ENCODE data around the gene UBE2J2.
A peak's percentile ranks its signal among the peaks of the same experiment; 100 is the strongest.

DNA sequence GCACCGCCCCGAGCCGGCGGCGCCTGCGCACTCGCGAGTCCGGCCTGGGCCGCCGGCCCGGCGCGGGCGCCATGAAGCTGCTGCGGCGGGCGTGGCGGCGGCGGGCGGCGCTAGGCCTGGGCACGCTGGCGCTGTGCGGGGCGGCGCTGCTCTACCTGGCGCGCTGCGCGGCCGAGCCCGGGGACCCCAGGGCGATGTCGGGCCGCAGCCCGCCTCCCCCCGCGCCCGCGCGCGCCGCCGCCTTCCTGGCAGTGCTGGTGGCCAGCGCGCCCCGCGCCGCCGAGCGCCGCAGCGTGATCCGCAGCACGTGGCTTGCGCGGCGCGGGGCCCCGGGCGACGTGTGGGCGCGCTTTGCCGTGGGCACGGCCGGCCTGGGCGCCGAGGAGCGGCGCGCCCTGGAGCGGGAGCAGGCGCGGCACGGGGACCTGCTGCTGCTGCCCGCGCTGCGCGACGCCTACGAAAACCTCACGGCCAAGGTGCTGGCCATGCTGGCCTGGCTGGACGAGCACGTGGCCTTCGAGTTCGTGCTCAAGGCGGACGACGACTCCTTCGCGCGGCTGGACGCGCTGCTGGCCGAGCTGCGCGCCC, 41.4 kb downstream of the UBE2J2 start, which contains the start of gene B3GALT6:
- TF ChIP-seq, protein P1, sequence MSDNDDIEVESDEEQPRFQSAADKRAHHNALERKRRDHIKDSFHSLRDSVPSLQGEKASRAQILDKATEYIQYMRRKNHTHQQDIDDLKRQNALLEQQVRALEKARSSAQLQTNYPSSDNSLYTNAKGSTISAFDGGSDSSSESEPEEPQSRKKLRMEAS (IDR thresholded peaks at IDR 0.05; ENCODE audit: insufficient read depth, insufficient read length): peak; percentile 94
- TF ChIP-seq EZH2 (IDR thresholded peaks at IDR 0.05; ENCODE audit: borderline replicate concordance, low read depth, low read length, severe bottlenecking) (no peak), POLR2AphosphoS5 (IDR thresholded peaks at IDR 0.05; ENCODE audit: insufficient read depth, low read depth, low read length) (no peak), JUN (IDR thresholded peaks at IDR 0.05; ENCODE audit: borderline replicate concordance, insufficient read depth, insufficient read length, low read depth) (no peak), POLR2A (IDR thresholded peaks at IDR 0.05; ENCODE audit: low read depth, low read length) (peak; percentile 10), MYC (IDR thresholded peaks at IDR 0.05; ENCODE audit: low read depth, low read length) (peak; percentile 65), GATA2 (IDR thresholded peaks at IDR 0.05; ENCODE audit: insufficient read depth, insufficient read length, low read depth, low read length) (no peak), FOS (IDR thresholded peaks at IDR 0.05; ENCODE audit: borderline replicate concordance, insufficient read depth, low read length) (no peak)
- TF ChIP-seq, protein P2, sequence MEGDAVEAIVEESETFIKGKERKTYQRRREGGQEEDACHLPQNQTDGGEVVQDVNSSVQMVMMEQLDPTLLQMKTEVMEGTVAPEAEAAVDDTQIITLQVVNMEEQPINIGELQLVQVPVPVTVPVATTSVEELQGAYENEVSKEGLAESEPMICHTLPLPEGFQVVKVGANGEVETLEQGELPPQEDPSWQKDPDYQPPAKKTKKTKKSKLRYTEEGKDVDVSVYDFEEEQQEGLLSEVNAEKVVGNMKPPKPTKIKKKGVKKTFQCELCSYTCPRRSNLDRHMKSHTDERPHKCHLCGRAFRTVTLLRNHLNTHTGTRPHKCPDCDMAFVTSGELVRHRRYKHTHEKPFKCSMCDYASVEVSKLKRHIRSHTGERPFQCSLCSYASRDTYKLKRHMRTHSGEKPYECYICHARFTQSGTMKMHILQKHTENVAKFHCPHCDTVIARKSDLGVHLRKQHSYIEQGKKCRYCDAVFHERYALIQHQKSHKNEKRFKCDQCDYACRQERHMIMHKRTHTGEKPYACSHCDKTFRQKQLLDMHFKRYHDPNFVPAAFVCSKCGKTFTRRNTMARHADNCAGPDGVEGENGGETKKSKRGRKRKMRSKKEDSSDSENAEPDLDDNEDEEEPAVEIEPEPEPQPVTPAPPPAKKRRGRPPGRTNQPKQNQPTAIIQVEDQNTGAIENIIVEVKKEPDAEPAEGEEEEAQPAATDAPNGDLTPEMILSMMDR (IDR thresholded peaks at IDR 0.05; ENCODE audit: extremely low read depth in 1 of 2, insufficient read depth in 1 of 2, low read depth in 1 of 2, low read length in 2 of 2): no peak
